Muscle layer of colon (tissue), 2 donors: Measurements from ENCODE around the gene SULT4A1.
"Not testable (repeated sequence)": the region's sequence is repeated elsewhere in the genome, so short reads cannot be mapped to it uniquely, and the experiment has no call there.

ENCODE experiments used
- H3K27ac ChIP-seq: one replicate; pipeline ENCODE4 v1.7.0; 2013; ENCODE audit warnings: low read depth, mild to moderate bottlenecking, low read length, moderate library complexity
- H3K27me3 ChIP-seq, 2 donors: one replicate each; pipeline ENCODE4 v1.7.0; 2013; ENCODE audit warnings: low read length in 2 of 2, mild to moderate bottlenecking in 2 of 2; ENCODE audit not compliant: insufficient read depth in 2 of 2, control insufficient read depth in 1 of 2
- H3K36me3 ChIP-seq: one replicate; pipeline ENCODE4 v1.7.0; 2013; ENCODE audit warnings: mild to moderate bottlenecking, low read length; ENCODE audit not compliant: insufficient read depth
- H3K4me1 ChIP-seq: one replicate; pipeline ENCODE4 v1.7.0; 2013; ENCODE audit warnings: mild to moderate bottlenecking, low read length; ENCODE audit not compliant: insufficient read depth
- H3K4me3 ChIP-seq, 2 donors: one replicate each; pipeline ENCODE4 v1.7.0; 2013; ENCODE audit warnings: low read length in 2 of 2, low read depth in 1 of 2, mild to moderate bottlenecking in 1 of 2, moderate library complexity in 1 of 2
- H3K9ac ChIP-seq: one replicate; pipeline ENCODE4 v1.7.0; 2013; ENCODE audit warnings: low read length
- H3K9me3 ChIP-seq: one replicate; pipeline ENCODE4 v1.7.0; 2013; ENCODE audit warnings: mild to moderate bottlenecking, low read length
- donor health status: abdominal sarcoma.
- donor health status: Adenocarcinoma of cecum.

The SULT4A1 gene, protein sequence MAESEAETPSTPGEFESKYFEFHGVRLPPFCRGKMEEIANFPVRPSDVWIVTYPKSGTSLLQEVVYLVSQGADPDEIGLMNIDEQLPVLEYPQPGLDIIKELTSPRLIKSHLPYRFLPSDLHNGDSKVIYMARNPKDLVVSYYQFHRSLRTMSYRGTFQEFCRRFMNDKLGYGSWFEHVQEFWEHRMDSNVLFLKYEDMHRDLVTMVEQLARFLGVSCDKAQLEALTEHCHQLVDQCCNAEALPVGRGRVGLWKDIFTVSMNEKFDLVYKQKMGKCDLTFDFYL

DNA sequence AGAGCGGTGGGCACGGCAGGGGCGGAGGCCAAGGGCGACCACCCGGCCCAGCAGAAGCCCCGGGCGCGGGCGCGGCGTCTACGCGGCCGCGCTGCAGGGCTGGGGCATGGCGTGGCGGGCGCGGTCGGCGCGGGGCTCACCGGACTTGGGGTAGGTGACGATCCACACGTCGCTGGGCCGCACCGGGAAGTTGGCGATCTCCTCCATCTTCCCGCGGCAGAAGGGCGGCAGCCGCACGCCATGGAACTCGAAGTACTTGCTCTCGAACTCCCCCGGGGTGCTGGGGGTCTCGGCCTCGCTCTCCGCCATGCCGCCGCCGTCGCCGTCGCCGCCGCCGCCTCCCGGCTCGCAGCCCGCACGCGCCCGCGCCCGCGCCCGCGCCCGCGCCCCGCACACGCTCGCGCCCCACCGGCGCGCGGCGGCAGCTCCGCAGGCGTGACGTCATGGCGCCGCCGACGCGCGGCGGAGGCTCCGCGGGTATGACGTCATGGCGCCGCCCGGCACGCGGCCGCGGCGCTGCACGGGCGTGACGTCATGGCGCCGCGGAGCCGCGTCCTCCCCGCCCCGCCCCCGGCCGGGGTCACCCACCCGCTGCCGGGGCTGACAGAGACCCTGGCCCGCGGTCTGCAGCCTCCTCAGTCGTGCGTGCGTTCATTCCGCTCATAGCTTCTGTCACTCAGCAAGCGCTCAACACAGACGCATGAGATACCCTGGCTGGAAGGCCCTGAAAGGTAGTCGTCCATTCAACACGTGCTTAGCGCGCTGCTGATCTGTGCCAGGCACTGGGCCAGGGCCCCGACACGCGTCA, at the start of gene SULT4A1:
SULT4A1 (minus strand) TSS at position 440 of the 808 bp plus-strand sequence; CDS start at position 309, 131 bp downstream.
- H3K27ac ChIP-seq: no peak within 1 kb of the TSS
- H3K9me3 ChIP-seq: no peaks in the 10 kb centered on the region
- H3K4me3 ChIP-seq: no peak within 1 kb of the TSS
- peaks cover 16 to 22% of the 10 kb centered on the region in 2 donors for H3K27me3 ChIP-seq
- H3K36me3 ChIP-seq: no peaks in the 10 kb centered on the region
- no peak within 1 kb of the TSS for H3K9ac ChIP-seq
- no peaks in the 10 kb centered on the region for H3K4me1 ChIP-seq

DNA sequence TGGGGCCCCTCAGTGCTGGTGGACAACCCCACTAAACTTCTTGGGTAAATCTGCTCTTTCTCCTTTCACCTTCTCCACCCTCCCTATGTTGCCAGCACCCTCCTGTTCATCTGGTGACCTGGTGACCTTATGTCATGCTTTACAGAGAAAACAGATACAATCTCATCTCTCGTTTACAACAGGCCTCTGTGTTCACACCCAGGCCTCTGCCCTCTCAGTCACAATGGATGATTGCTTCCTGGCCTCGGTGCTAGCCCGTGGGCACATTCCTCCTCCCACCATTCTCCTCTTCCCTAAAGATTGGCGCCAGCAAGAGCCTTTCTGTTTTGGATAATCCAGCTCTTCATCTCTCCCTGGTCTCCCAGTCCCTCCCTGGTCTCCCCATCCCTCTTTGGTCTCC, 49.0 kb upstream of the SULT4A1 start:
- Histone ChIP-seq H3K27me3 (no peaks in the 10 kb centered on the region), H3K4me1 (no peaks in the 10 kb centered on the region), H3K4me3 (no peak overlapping the region), H3K36me3 (no peaks in the 10 kb centered on the region), H3K9ac (no peak overlapping the region), H3K9me3 (no peaks in the 10 kb centered on the region), H3K27ac (no peak overlapping the region)

DNA sequence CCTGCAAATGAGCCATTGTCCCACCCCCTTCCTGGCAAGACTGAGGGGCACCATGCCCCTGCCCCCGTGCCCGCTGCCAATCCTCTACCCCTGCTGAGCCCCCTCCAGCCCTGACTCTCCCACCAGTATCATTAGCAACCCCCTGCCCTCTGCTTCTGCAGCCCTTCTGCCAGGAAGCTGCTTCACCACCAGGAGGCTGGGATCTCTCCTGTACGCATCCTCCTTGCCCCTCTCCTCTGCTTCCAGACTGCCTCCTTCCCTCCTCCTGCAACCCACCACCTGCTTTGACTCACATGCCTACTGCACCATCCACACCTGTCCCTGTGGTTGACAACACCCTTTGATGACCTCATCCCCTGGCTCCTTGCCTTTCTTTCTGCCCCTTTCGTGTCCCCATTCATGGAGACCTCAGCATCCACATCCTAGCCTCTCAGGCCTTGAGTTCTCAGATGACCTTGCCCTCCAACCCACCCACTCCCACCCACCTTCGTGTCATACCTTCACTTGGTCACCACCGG, 47.9 kb upstream of the SULT4A1 start:
- H3K4me1 ChIP-seq: no peaks in the 10 kb centered on the region
- H3K9ac ChIP-seq: no peak overlapping the region
- no peak overlapping the region for H3K4me3 ChIP-seq
- H3K27ac ChIP-seq: no peak overlapping the region
- H3K9me3 ChIP-seq: no peaks in the 10 kb centered on the region
- H3K36me3 ChIP-seq: no peaks in the 10 kb centered on the region
- H3K27me3 ChIP-seq: no peaks in the 10 kb centered on the region

DNA sequence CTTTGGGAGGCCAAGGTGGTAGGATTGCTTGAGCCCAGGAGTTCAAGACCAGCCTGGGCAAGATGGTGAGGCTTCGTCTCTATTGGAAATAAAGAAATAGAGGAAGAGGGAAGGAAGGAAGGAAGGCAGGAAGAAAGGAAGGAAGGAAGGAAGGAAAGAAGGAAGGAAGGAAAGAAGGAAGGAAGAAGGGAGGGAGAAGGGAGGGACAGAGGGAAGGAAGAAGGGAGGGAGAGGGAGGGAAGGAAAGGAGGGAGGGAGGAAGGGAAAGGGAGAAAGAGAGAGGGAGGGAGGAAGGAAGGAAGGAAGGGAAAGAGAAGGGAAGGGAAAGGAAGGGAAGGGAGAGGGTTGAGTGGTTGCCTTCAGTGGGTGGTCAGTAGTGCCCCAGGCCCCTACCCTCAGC, 47.4 kb upstream of the SULT4A1 start:
- Histone ChIP-seq H3K4me3 (no peak overlapping the region), H3K36me3 (no peaks in the 10 kb centered on the region), H3K27me3 (peaks cover 0 to 3% of the 10 kb centered on the region in 2 donors), H3K27ac (no peak overlapping the region), H3K9me3 (no peaks in the 10 kb centered on the region), H3K4me1 (no peaks in the 10 kb centered on the region), H3K9ac (no peak overlapping the region)

DNA sequence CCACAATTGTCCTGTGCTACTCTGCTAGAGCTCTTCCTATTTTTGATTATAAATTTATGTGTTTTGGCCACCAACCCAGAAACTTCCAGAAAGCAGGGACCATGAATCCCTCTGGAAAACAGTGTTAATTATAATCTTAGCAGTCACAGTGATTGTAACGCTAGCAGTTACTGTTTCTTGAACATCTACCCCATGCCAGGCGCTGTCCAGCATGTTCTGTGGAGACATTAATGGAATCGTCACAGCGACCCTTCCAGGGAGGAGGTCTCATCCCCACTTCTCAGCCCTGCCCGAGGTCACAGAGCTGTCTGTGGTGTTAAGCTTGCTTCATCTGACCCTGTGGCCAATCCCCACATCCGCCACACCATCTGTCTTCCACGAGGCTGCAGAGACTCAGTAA, 43.4 kb upstream of the SULT4A1 start:
- Histone ChIP-seq H3K9me3 (no peaks in the 10 kb centered on the region), H3K4me1 (no peaks in the 10 kb centered on the region), H3K4me3 (no peak overlapping the region), H3K36me3 (no peaks in the 10 kb centered on the region), H3K9ac (no peak overlapping the region), H3K27me3 (peaks cover 0 to 7% of the 10 kb centered on the region in 2 donors), H3K27ac (no peak overlapping the region)

DNA sequence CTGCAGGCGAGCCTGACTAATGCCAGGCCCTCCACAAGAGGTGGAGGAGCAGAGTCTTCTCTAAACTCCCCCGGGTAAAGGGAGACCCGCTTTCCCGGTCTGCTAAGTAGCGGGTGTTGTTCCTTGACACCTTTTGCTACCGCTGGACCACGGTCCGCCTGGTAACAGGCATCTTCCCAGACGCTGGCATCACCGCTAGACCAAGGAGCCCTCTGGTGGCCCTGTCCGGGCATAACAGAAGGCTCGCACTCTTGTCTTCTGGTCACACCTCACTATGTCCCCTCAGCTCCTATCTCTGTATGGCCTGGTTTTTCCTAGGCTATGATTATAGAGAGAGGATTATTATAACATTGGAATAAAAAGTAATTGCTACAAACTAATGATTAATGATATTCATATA, 42.1 kb upstream of the SULT4A1 start:
- H3K27me3 ChIP-seq, H3K36me3 ChIP-seq, H3K9me3 ChIP-seq, H3K9ac ChIP-seq, H3K27ac ChIP-seq, H3K4me1 ChIP-seq, H3K4me3 ChIP-seq: not testable (repeated sequence)

DNA sequence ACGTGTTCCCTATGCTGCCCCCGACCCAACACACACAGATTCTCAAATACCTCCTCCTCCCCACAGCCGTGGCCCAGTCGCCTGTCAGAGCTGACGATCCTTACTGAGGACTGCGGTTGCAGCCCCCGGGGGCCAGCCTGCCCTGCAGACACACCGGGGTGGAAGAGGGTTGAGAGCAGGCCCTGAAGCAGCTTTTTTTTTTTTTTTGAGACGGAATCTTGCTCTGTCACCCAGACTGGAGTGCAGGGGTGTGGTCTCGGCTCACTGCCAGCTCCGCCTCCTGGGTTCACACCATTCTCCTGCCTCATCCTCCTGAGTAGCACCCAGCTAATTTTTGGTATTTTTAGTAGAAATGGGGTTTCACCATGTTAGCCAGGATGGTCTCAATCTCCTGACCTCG, 40.7 kb upstream of the SULT4A1 start:
- H3K9me3 ChIP-seq, H3K4me3 ChIP-seq, H3K9ac ChIP-seq, H3K27ac ChIP-seq, H3K36me3 ChIP-seq, H3K4me1 ChIP-seq, H3K27me3 ChIP-seq: not testable (repeated sequence)

DNA sequence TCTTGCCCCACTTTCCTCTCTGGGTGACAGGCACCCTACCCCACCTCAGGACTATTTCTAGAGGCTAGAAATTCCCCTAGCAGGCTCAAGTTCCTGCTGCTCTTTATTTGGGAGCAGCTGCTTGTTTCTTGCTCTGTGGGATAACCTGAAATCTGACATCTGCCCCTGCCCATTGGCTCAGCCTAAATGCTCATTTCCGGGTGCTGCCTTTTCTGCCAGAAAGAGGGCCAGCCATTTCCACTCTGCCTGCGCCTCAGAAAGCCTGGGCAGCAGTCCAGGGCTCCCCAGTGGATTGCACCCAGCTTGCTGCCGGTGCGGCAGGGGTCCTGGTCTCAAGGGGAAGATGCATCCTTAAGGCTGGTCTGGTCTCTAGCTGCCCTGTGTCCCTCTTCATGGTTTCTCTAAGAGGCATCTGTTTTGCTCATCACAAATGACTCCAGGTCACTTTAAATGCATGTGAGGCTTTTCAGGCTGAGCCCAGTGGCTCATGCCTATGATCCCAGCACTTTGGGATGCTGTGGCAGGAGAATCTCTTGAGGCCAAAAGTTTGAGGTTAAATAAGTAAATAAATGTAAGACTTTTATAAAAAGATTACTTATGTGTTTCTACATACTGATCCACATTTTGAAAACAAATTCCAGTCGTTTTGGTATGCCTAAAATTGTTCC, 39.8 kb upstream of the SULT4A1 start:
- no peaks in the 10 kb centered on the region for H3K36me3 ChIP-seq
- H3K4me1 ChIP-seq: no peaks in the 10 kb centered on the region
- H3K9me3 ChIP-seq: no peaks in the 10 kb centered on the region
- H3K9ac ChIP-seq: no peak overlapping the region
- H3K27ac ChIP-seq: no peak overlapping the region
- H3K4me3 ChIP-seq: no peak overlapping the region
- peaks cover 0 to 7% of the 10 kb centered on the region in 2 donors for H3K27me3 ChIP-seq

DNA sequence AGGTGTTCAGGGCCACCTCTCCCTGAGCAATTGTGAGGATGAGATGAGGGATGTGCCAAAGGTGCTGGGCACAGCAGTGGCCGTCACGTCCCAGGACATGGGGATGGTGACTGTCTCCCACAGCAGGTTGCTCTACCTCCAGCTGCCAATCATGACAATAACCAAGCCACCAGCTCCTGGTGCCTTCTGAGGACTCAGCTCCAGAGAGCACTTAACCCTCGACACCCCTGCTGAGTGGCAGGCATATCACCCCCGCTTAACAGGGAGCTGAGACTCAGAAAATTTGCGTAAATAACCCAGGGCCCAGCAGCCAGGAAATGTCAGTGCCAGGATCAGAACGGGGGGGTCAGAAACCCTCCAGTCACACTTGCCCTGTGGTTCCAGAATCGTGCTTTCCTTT, 37.9 kb upstream of the SULT4A1 start:
- no peaks in the 10 kb centered on the region for H3K4me1 ChIP-seq
- H3K27ac ChIP-seq: no peak overlapping the region
- H3K4me3 ChIP-seq: no peak overlapping the region
- H3K9ac ChIP-seq: no peak overlapping the region
- H3K36me3 ChIP-seq: no peaks in the 10 kb centered on the region
- no peaks in the 10 kb centered on the region for H3K9me3 ChIP-seq
- H3K27me3 ChIP-seq: peaks cover 0 to 7% of the 10 kb centered on the region in 2 donors

DNA sequence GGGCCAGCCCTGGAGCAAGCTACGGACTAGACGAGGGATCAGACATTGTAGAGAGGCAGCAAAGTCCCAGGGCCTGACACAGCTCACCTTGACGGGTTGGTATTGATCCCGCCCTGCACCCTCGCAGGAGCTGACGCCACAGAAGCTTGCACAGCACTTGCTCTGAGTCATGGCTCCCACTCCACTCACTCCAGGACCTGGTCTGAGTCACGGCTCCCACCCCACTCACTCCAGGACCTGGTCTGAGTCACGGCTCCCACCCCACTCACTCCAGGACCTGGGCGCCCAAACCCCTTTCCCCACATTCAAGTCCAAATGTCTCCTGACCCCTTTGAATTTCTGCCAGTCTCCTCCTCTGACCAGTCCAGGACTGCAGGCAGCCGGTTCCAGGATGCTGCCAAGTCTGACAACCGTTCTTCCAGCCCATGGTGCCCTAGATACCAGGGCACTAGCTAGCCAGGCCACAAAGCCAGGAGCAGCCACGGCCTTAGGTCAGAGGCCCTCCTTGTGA, 35.5 kb upstream of the SULT4A1 start:
- H3K36me3 ChIP-seq: no peaks in the 10 kb centered on the region
- H3K27me3 ChIP-seq: peaks cover 0 to 11% of the 10 kb centered on the region in 2 donors
- no peaks in the 10 kb centered on the region for H3K4me1 ChIP-seq
- no peak overlapping the region for H3K27ac ChIP-seq
- no peak overlapping the region for H3K9ac ChIP-seq
- H3K4me3 ChIP-seq: no peak overlapping the region
- no peaks in the 10 kb centered on the region for H3K9me3 ChIP-seq

DNA sequence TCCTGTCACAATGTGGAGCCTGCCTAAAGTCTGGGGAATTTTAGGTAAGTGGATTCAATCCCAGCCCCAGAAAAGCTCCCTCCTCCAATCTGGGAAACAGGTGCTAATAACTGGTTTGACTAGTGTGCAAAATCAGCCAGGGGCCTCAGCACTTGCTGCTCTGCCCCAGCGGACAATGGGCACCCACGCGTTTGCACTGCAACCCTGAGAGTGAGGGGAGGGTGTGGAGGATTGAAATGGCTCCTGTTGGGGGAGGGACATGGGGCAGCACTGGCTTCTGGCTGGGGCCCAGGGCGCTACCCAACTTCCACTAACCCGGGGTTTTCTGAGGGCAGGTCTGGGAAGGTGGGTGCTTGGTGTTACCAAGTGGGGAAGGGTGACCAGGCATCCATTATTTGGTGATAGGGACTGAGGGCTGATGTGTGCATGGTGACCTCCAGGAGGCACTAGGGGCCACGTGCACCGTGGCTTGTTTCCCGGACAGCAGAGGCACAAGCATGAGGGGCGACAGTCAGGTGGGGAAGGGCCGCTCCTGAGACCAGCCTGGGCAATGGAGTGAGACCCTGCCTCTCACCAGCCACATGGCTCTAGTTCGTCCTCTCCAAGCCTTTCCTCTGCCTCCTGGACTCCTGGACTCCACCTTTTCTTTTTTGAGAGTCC, 33.8 kb upstream of the SULT4A1 start:
- Histone ChIP-seq H3K4me1 (no peaks in the 10 kb centered on the region), H3K36me3 (no peaks in the 10 kb centered on the region), H3K27me3 (peaks cover 0 to 25% of the 10 kb centered on the region in 2 donors), H3K4me3 (no peak overlapping the region), H3K9me3 (no peaks in the 10 kb centered on the region), H3K9ac (no peak overlapping the region), H3K27ac (no peak overlapping the region)
